ENCODE measurements around the gene PCDHB15.
"Not testable (repeated sequence)": the region's sequence is repeated elsewhere in the genome, so short reads cannot be mapped to it uniquely, and the experiment has no call there.

- not testable (repeated sequence) for TF ChIP-seq POLR2A (IDR thresholded peaks at IDR 0.05); CTCF (IDR thresholded peaks at IDR 0.05 in 4 of 5, conservative IDR thresholded peaks at IDR 0.05 in 1 of 5)
Observed at GRCh38 chr5:141216035-141216434, 29.2 kb upstream of the PCDHB15 start.

Measured in gastrocnemius medialis (tissue), 4 donors.